ENCODE measurements around the gene EPHA2.

DNA sequence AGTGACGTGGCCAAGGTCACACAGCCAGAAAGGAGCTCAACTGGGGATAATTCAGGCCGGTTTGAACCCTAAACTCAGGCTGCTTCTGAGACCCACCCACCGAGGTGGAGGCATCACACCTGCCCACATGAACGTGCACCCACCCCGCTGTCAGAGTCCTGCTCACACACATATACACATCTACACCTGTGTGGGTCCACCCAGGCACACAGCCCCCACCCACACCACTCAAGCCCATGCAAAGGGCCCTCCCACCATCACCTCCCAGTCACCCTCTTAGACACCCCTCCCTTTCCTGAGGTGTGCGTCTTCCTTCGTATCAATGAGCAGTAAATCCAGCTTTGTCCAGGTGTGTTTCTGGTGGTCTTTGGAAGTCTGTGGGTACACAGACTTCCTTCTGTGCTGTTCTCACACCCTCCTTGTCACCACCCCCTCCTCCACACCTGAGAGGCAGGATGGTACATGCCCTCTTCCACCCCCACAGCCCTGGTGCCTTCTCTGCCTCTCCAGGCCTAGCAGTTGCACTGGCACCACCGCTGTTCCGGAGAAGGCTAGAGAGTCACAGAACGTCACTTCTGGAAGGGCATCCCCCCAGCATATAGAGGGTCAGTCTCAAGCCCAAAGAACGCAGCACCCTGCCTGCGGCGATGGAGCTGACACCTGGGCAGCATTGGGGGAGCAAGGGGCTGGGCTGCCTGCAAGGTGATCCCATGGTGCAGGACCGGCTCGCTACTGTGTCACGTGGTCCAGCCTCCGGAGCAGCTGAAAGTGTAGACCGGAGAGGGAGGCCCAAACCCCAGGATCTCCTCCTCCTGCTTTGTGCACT lies 63.6 kb downstream of the EPHA2 start:
- TF ChIP-seq, protein P1, sequence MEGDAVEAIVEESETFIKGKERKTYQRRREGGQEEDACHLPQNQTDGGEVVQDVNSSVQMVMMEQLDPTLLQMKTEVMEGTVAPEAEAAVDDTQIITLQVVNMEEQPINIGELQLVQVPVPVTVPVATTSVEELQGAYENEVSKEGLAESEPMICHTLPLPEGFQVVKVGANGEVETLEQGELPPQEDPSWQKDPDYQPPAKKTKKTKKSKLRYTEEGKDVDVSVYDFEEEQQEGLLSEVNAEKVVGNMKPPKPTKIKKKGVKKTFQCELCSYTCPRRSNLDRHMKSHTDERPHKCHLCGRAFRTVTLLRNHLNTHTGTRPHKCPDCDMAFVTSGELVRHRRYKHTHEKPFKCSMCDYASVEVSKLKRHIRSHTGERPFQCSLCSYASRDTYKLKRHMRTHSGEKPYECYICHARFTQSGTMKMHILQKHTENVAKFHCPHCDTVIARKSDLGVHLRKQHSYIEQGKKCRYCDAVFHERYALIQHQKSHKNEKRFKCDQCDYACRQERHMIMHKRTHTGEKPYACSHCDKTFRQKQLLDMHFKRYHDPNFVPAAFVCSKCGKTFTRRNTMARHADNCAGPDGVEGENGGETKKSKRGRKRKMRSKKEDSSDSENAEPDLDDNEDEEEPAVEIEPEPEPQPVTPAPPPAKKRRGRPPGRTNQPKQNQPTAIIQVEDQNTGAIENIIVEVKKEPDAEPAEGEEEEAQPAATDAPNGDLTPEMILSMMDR (IDR thresholded peaks at IDR 0.05), result no peak
- no peak for TF ChIP-seq POLR2A (IDR thresholded peaks at IDR 0.05)

Data from body of pancreas (tissue), 4 donors.